Gastrocnemius medialis (tissue), 4 donors: ENCODE data around the gene ATXN1.

Source experiments
- POLR2A ChIP-seq, 2 donors: fragments of 450-650 bp; IDR thresholded peaks; one replicate each; pipeline ENCODE4 v1.6.1; 2017; ENCODE audit warnings: antibody characterized with exemption in 2 of 2, mild to moderate bottlenecking in 2 of 2, moderate library complexity in 2 of 2
- TF ChIP-seq, protein P1 (sequence below), 5 experiments: fragments of 450-650 bp in 3 of 5; fragments of 200-600 bp in 2 of 5; sonication (generic) in 2 of 5; IDR thresholded peaks in 4 of 5; conservative IDR thresholded peaks in 1 of 5; 1 replicate in 4 of 5; 2 replicates in 1 of 5; pipeline ENCODE4 v1.5.1; 2016 to 2019; ENCODE audit warnings: antibody characterized with exemption in 5 of 5, mild to moderate bottlenecking in 3 of 5, moderate library complexity in 3 of 5

DNA sequence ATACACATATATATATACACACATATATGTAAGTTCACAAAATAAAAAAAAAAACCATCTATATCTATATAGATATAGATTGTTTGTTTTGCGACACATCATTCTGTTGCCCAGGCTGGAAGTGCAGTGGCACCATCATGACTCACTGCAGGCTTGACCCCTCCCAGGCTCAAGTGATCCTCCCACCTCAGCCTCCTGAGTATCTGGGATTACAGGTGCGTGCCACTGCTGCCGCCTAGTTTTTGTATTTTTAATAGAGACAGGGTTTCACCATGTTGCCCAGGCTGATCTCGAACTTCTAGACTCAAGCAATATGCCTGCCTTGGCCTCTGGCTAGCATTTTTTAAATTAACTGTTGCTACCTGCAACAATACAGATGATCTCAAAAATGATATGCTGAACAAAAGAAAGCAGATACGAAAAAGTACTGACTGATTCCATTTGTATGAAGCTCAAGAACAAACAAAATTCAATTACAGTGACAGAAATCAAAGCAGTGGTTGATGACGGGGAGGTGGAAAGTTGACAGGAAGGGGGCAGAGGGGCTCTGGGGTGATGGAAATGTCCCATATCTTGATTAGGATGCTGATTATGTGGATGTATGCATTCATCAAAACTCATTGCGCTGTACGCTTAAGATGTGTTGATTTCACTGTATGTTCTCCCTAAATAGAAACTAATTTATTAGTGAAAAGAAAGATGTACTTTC is 49.6 kb downstream of the ATXN1 start:
- TF ChIP-seq, protein P1, sequence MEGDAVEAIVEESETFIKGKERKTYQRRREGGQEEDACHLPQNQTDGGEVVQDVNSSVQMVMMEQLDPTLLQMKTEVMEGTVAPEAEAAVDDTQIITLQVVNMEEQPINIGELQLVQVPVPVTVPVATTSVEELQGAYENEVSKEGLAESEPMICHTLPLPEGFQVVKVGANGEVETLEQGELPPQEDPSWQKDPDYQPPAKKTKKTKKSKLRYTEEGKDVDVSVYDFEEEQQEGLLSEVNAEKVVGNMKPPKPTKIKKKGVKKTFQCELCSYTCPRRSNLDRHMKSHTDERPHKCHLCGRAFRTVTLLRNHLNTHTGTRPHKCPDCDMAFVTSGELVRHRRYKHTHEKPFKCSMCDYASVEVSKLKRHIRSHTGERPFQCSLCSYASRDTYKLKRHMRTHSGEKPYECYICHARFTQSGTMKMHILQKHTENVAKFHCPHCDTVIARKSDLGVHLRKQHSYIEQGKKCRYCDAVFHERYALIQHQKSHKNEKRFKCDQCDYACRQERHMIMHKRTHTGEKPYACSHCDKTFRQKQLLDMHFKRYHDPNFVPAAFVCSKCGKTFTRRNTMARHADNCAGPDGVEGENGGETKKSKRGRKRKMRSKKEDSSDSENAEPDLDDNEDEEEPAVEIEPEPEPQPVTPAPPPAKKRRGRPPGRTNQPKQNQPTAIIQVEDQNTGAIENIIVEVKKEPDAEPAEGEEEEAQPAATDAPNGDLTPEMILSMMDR (IDR thresholded peaks at IDR 0.05 in 4 of 5, conservative IDR thresholded peaks at IDR 0.05 in 1 of 5), result no peak
- no peak for TF ChIP-seq POLR2A (IDR thresholded peaks at IDR 0.05)
